Neural cell (in vitro differentiated cells): ENCODE data around the gene EXOC1. TPM values are rescaled to one million over a fixed set of nuclear protein-coding genes. Genes with fewer than 3 reads are reported as not detected.

ENCODE experiments used
- H2AFZ ChIP-seq: fragments of 200-600, 300-800 bp; sonication (generic), shearing (Covaris generic); 2 replicates; pipeline ENCODE4 v1.6.0; 2014; ENCODE audit warnings: low read depth, mild to moderate bottlenecking, antibody characterized with exemption, low read length, moderate library complexity
- H3F3A ChIP-seq: fragments of 200-600 bp; shearing (Covaris generic); 2 replicates; pipeline ENCODE4 v1.6.1; 2016; ENCODE audit warnings: mild to moderate bottlenecking, moderate library complexity, mixed read lengths, antibody characterized with exemption, low read length; ENCODE audit not compliant: insufficient read depth, poor library complexity, severe bottlenecking
- H3K27ac ChIP-seq: fragments of 200-600, 300-800 bp; sonication (generic), shearing (Covaris generic); 2 replicates; pipeline ENCODE4 v1.5.1; 2014; ENCODE audit warnings: mild to moderate bottlenecking, low read length, moderate library complexity
- H3K27me3 ChIP-seq: fragments of 300-800, 200-600 bp; sonication (generic), shearing (Covaris generic); 2 replicates; pipeline ENCODE4 v1.6.0; 2014; ENCODE audit warnings: mild to moderate bottlenecking, low read depth, low read length, moderate library complexity; ENCODE audit not compliant: insufficient read depth
- H3K36me3 ChIP-seq: fragments of 300-800, 200-600 bp; sonication (generic), shearing (Covaris generic); 2 replicates; pipeline ENCODE4 v1.5.1; 2014; ENCODE audit warnings: mild to moderate bottlenecking, antibody characterized with exemption, low read length, moderate library complexity; ENCODE audit not compliant: insufficient read depth
- H3K4me2 ChIP-seq: fragments of 300-800, 200-600 bp; sonication (generic), shearing (Covaris generic); 2 replicates; pipeline ENCODE4 v1.6.0; 2014; ENCODE audit warnings: mild to moderate bottlenecking, low read length
- H3K4me3 ChIP-seq: fragments of 300-800, 200-600 bp; sonication (generic), shearing (Covaris generic); 2 replicates; pipeline ENCODE4 v1.5.1; 2014; ENCODE audit warnings: mild to moderate bottlenecking, low read length, moderate library complexity
- H3K79me2 ChIP-seq: fragments of 200-600 bp; shearing (Covaris generic); replicated peaks from 2 replicates; pipeline ENCODE4 v1.6.0; 2014; ENCODE audit warnings: mild to moderate bottlenecking, low read length, moderate library complexity; ENCODE audit not compliant: insufficient read depth
- H3K9ac ChIP-seq: fragments of 300-800, 200-600 bp; sonication (generic), shearing (Covaris generic); 2 replicates; pipeline ENCODE4 v1.6.1; 2016; ENCODE audit warnings: mild to moderate bottlenecking, low read length, mixed read lengths
- H3K9me2 ChIP-seq: fragments of 200-600 bp; shearing (Covaris generic); 2 replicates; pipeline ENCODE4 v1.6.1; 2016; ENCODE audit warnings: mild to moderate bottlenecking, low read length, mixed read lengths; ENCODE audit not compliant: insufficient read depth
- H3K9me3 ChIP-seq: fragments of 200-600, 300-800 bp; sonication (generic), shearing (Covaris generic); 2 replicates; pipeline ENCODE4 v1.6.1; 2016; ENCODE audit warnings: mild to moderate bottlenecking, mixed run types, low read length, moderate library complexity, mixed read lengths
- H4K20me1 ChIP-seq: fragments of 200-600 bp; shearing (Covaris generic); 2 replicates; pipeline ENCODE4 v1.6.1; 2016; ENCODE audit warnings: mild to moderate bottlenecking, mixed run types; ENCODE audit not compliant: insufficient read depth
- CTCF ChIP-seq: fragments of 450-650 bp; IDR thresholded peaks from 2 replicates; pipeline ENCODE4 v1.5.1; 2014; ENCODE audit warnings: antibody characterized with exemption, mild to moderate bottlenecking, moderate library complexity; ENCODE audit not compliant: poor library complexity, severe bottlenecking
- EP300 ChIP-seq: fragments of 450-650 bp; conservative IDR thresholded peaks from 2 replicates; pipeline ENCODE4 v1.6.1; 2014; ENCODE audit warnings: antibody characterized with exemption, mild to moderate bottlenecking, moderate library complexity; ENCODE audit not compliant: poor library complexity, severe bottlenecking
- EZH2 ChIP-seq: fragments of 200-600, 300-800 bp; shearing (Covaris generic), sonication (generic); IDR thresholded peaks from 2 replicates; pipeline ENCODE4 v1.6.1; 2014; ENCODE audit warnings: antibody characterized with exemption, low read length, borderline replicate concordance, mild to moderate bottlenecking; ENCODE audit not compliant: insufficient read depth, poor library complexity, severe bottlenecking
- MXI1 ChIP-seq: fragments of 450-650 bp; conservative IDR thresholded peaks from 2 replicates; pipeline ENCODE4 v1.6.1; 2014; ENCODE audit warnings: antibody characterized with exemption, mild to moderate bottlenecking; ENCODE audit not compliant: poor library complexity, severe bottlenecking
- POLR2AphosphoS5 ChIP-seq: IDR thresholded peaks from 2 replicates; pipeline ENCODE4 v1.6.1; 2012
- RAD21 ChIP-seq: fragments of 450-650 bp; conservative IDR thresholded peaks from 2 replicates; pipeline ENCODE4 v1.6.1; 2014; ENCODE audit warnings: antibody characterized with exemption, mild to moderate bottlenecking, moderate library complexity
- REST ChIP-seq: IDR thresholded peaks from 2 replicates; pipeline ENCODE4 v1.6.1; 2012; ENCODE audit warnings: borderline replicate concordance
- SMC3 ChIP-seq: fragments of 450-650 bp; conservative IDR thresholded peaks from 2 replicates; pipeline ENCODE4 v1.6.1; 2014; ENCODE audit warnings: antibody characterized with exemption, mild to moderate bottlenecking, moderate library complexity; ENCODE audit not compliant: poor library complexity
- TAF1 ChIP-seq: IDR thresholded peaks from 2 replicates; pipeline ENCODE4 v1.6.1; 2012; ENCODE audit warnings: low read depth
- polyA plus RNA-seq: library from polyadenylated mRNA; depleted of rRNA; stranded (reverse); fragments of >200 nt; gene quantifications from 2 replicates; pipeline ENCODE4 v1.2.3, GENCODE V29; 2014

Gene EXOC1
- polyA plus RNA-seq, 1 donor from 2014 or later: 106 TPM

DNA sequence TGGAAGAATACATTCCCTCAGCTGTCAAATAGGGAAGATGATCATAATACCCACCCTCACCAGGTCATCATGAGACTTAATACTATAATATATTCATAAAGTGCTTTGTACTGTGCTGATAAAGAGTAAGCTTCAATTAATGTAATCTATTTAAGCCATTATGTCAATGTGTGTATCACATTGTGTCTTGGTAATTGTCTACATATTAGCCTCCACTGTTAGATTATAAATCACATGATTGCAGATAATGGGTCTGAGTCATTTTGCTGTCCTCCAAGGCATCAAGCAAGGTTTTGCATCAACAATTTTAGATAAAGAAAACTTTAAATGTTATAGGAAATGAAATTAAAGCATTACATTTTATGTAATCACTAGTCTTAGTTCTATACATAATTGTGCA lies 50.1 kb downstream of the EXOC1 start:
- H3K9me2 ChIP-seq: no peaks in the 10 kb centered on the region
- no peak overlapping the region for H3K9ac ChIP-seq
- no peak overlapping the region for H3K4me3 ChIP-seq
- no peak for TF ChIP-seq REST
- no peak for TF ChIP-seq EZH2
- TF ChIP-seq RAD21: no peak
- TF ChIP-seq POLR2AphosphoS5: no peak
- TF ChIP-seq SMC3: no peak
- no peak for TF ChIP-seq CTCF
- TF ChIP-seq TAF1: no peak
- TF ChIP-seq MXI1: no peak
- no peak for TF ChIP-seq EP300
- no peaks in the 10 kb centered on the region for H3K27me3 ChIP-seq
- H3K36me3 ChIP-seq: peaks cover 13% of the 10 kb centered on the region
- H2AFZ ChIP-seq: no peak overlapping the region
- no peaks in the 10 kb centered on the region for H3K79me2 ChIP-seq
- H3K9me3 ChIP-seq: no peaks in the 10 kb centered on the region
- H3F3A ChIP-seq: no peaks in the 10 kb centered on the region
- no peak overlapping the region for H3K4me2 ChIP-seq
- no peaks in the 10 kb centered on the region for H4K20me1 ChIP-seq
- H3K27ac ChIP-seq: no peak overlapping the region

- H3K9me3 ChIP-seq: no peaks in the 10 kb centered on the region
- H3F3A ChIP-seq: no peaks in the 10 kb centered on the region
- no peaks in the 10 kb centered on the region for H4K20me1 ChIP-seq
- no peak overlapping the region for H3K27ac ChIP-seq
- no peak overlapping the region for H3K4me3 ChIP-seq
- H2AFZ ChIP-seq: no peak overlapping the region
- TF ChIP-seq RAD21 (no peak), EP300 (no peak), CTCF (no peak), REST (no peak), MXI1 (no peak), SMC3 (no peak), POLR2AphosphoS5 (no peak), TAF1 (no peak), EZH2 (no peak)
- H3K4me2 ChIP-seq: no peak overlapping the region
- H3K9ac ChIP-seq: no peak overlapping the region
- no peaks in the 10 kb centered on the region for H3K27me3 ChIP-seq
- peaks cover 13% of the 10 kb centered on the region for H3K36me3 ChIP-seq
- no peaks in the 10 kb centered on the region for H3K9me2 ChIP-seq
- no peaks in the 10 kb centered on the region for H3K79me2 ChIP-seq
Measured at GRCh38 chr4:55904576-55904975, 51.1 kb downstream of the EXOC1 start.
